ENCODE measurements around the gene PHLDA3.
A peak's percentile ranks its signal among the peaks of the same experiment; 100 is the strongest.

The PHLDA3 gene

GRCh38 chr1:201460814-201461644 lies 8.0 kb downstream of the PHLDA3 start (continued):
- TF ChIP-seq ZNF600 (tag by site-specific recombination; IDR thresholded peaks at IDR 0.05) (peak; percentile 83), ZEB2 (tag by site-specific recombination; IDR thresholded peaks at IDR 0.05) (0 out of 2 replicates have a peak, but pooled peaks have one; percentile 17), ZNF394 (tag by site-specific recombination; IDR thresholded peaks at IDR 0.05; ENCODE audit: borderline replicate concordance) (0 out of 2 replicates have a peak, but pooled peaks have one; percentile 35), YY2 (tag by site-specific recombination; IDR thresholded peaks at IDR 0.05) (0 out of 2 replicates have a peak, but pooled peaks have one; percentile 18), ZNF660 (tag by site-specific recombination; IDR thresholded peaks at IDR 0.05) (0 out of 2 replicates have a peak, but pooled peaks have one; percentile 22), PRDM1 (tag by site-specific recombination; IDR thresholded peaks at IDR 0.05) (no peak), ZBTB6 (tag by site-specific recombination; IDR thresholded peaks at IDR 0.05) (no peak), AEBP2 (tag by site-specific recombination; IDR thresholded peaks at IDR 0.05; ENCODE audit: borderline replicate concordance) (no peak), REST (tag by site-specific recombination; IDR thresholded peaks at IDR 0.05) (peak; percentile 28; the same call in 1 of the 2 replicates), SP2 (tag by site-specific recombination; IDR thresholded peaks at IDR 0.05) (peak; percentile 46), KLF17 (tag by site-specific recombination; IDR thresholded peaks at IDR 0.05) (0 out of 2 replicates have a peak, but pooled peaks have one; percentile 21), SP7 (tag by site-specific recombination; IDR thresholded peaks at IDR 0.05) (peak; percentile 74), ZNF184 (tag by site-specific recombination; IDR thresholded peaks at IDR 0.05) (no peak), ZBTB44 (tag by site-specific recombination; IDR thresholded peaks at IDR 0.05) (no peak), ZNF146 (tag by site-specific recombination; IDR thresholded peaks at IDR 0.05) (no peak), ZBTB7A (tag by site-specific recombination; IDR thresholded peaks at IDR 0.05; ENCODE audit: low read depth) (no peak), ZNF624 (tag by site-specific recombination; IDR thresholded peaks at IDR 0.05) (no peak), ZNF350 (tag by site-specific recombination; IDR thresholded peaks at IDR 0.05) (no peak), TSHZ1 (tag by site-specific recombination; IDR thresholded peaks at IDR 0.05; ENCODE audit: borderline replicate concordance) (peak; percentile 84; the same call in 1 of the 2 replicates), INSM2 (tag by site-specific recombination; IDR thresholded peaks at IDR 0.05) (no peak), ZNF639 (tag by site-specific recombination; IDR thresholded peaks at IDR 0.05) (0 out of 2 replicates have a peak, but pooled peaks have one; percentile 34), ZNF2 (tag by site-specific recombination; IDR thresholded peaks at IDR 0.05) (no peak)
